ENCODE data around the gene ZNF701.
"Not testable (repeated sequence)": the region's sequence is repeated elsewhere in the genome, so short reads cannot be mapped to it uniquely, and the experiment has no call there.

Gene ZNF701

DNA sequence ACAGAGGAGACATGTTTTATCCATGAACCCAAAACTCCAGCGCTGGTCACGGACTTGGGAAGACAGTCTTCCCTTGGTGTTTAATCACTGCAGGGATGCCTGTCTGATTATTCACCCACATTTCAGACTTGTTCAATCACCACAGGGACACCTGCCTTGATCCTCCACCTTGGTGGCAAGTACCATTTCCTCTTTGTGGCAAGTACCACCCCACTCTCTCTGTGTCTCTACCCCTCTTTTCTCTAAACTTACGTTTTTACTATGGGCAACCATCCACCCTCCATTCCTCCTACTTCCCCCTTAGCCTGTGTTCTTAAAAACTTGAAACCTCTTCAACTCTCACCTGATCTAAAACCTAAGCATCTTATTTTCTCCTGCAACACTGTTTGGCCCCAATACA, 51.3 kb downstream of the ZNF701 start:
- ChIA-PET CTCF (no interaction called here), POLR2A (no interaction called here)
- DNase-seq (ENCODE audit: extremely low spot score): no peak
- TF ChIP-seq ZNF384 (IDR thresholded peaks at IDR 0.05) (no peak), SUZ12 (IDR thresholded peaks at IDR 0.05) (no peak), FOXM1 (IDR thresholded peaks at IDR 0.05; ENCODE audit: borderline replicate concordance) (no peak)

DNA sequence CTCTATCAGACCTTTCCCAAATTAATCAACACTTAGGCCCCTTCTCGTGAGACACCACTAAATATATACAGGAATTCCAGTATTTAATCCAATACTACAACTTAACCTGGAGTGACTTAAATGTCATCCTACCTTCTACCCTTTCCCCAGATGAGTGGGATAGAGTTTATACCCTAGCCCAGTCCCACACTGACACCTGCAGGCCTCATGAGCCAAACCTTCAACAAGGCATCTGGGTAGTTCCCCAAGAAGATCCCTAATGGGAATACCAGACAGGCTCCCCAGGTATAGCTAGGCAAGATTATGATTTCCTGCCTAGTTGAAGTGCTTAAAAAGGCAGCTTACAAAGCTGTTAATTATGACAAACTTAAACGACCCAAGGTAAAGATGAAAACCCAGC, 52.2 kb downstream of the ZNF701 start:
- ChIA-PET POLR2A (no interaction called here), CTCF (no interaction called here)
- DNase-seq (ENCODE audit: extremely low spot score): no peak
- no peak for TF ChIP-seq CTBP1 (IDR thresholded peaks at IDR 0.05; ENCODE audit: borderline replicate concordance)
- TF ChIP-seq FOXM1 (IDR thresholded peaks at IDR 0.05; ENCODE audit: borderline replicate concordance): no peak
- TF ChIP-seq SP1 (IDR thresholded peaks at IDR 0.05): no peak
- no peak for TF ChIP-seq FOXA1 (IDR thresholded peaks at IDR 0.05)
- TF ChIP-seq BHLHE40 (IDR thresholded peaks at IDR 0.05; ENCODE audit: borderline replicate concordance): no peak
- no peak for TF ChIP-seq FOXK2 (IDR thresholded peaks at IDR 0.05)
- TF ChIP-seq L3MBTL2 (conservative IDR thresholded peaks at IDR 0.05): no peak
- TF ChIP-seq SUZ12 (IDR thresholded peaks at IDR 0.05): no peak
- TF ChIP-seq TARDBP (IDR thresholded peaks at IDR 0.05): no peak
- TF ChIP-seq ARNT (IDR thresholded peaks at IDR 0.05): no peak
- no peak for TF ChIP-seq NFRKB (IDR thresholded peaks at IDR 0.05)
- TF ChIP-seq, protein P1, sequence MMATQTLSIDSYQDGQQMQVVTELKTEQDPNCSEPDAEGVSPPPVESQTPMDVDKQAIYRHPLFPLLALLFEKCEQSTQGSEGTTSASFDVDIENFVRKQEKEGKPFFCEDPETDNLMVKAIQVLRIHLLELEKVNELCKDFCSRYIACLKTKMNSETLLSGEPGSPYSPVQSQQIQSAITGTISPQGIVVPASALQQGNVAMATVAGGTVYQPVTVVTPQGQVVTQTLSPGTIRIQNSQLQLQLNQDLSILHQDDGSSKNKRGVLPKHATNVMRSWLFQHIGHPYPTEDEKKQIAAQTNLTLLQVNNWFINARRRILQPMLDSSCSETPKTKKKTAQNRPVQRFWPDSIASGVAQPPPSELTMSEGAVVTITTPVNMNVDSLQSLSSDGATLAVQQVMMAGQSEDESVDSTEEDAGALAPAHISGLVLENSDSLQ (IDR thresholded peaks at IDR 0.05): no peak
- no peak for TF ChIP-seq ELF4 (IDR thresholded peaks at IDR 0.05)
- TF ChIP-seq LEF1 (IDR thresholded peaks at IDR 0.05; ENCODE audit: borderline replicate concordance): no peak

DNA sequence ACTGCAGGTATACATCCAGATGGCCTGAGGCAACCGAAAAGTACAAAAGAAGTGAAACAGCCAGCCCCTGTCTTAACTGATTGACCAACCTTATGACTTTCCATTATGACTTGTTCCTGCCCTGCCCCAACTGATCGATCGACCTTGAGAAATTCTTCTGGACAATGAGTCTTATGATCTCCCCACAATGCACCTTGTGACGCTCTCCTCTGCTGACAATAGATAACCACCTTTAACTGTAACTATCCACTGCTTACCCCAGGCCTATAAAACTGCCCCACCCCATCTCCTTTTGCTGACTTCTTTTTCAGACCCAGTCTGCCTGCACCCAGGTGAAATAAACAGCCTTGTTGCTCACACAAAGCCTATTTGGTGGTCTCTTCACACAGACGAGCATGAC, 56.8 kb downstream of the ZNF701 start:
- TF ChIP-seq SUZ12 (IDR thresholded peaks at IDR 0.05) (no peak), SP1 (IDR thresholded peaks at IDR 0.05) (no peak), ARNT (IDR thresholded peaks at IDR 0.05) (no peak), BHLHE40 (IDR thresholded peaks at IDR 0.05; ENCODE audit: borderline replicate concordance) (no peak), ELF4 (IDR thresholded peaks at IDR 0.05) (no peak), CTBP1 (IDR thresholded peaks at IDR 0.05; ENCODE audit: borderline replicate concordance) (no peak), LEF1 (IDR thresholded peaks at IDR 0.05; ENCODE audit: borderline replicate concordance) (no peak), TARDBP (IDR thresholded peaks at IDR 0.05) (no peak), HDGF (IDR thresholded peaks at IDR 0.05; ENCODE audit: borderline replicate concordance) (no peak), NFRKB (IDR thresholded peaks at IDR 0.05) (no peak), FOXM1 (IDR thresholded peaks at IDR 0.05; ENCODE audit: borderline replicate concordance) (no peak), FOXA1 (IDR thresholded peaks at IDR 0.05) (no peak), ZNF384 (IDR thresholded peaks at IDR 0.05) (no peak), FOXK2 (IDR thresholded peaks at IDR 0.05) (no peak), L3MBTL2 (conservative IDR thresholded peaks at IDR 0.05) (no peak)
- TF ChIP-seq, protein P1 (IDR thresholded peaks at IDR 0.05): no peak
- no peak for DNase-seq (ENCODE audit: extremely low spot score)
- POLR2A ChIA-PET: no interaction called here
- CTCF ChIA-PET: no interaction called here

DNA sequence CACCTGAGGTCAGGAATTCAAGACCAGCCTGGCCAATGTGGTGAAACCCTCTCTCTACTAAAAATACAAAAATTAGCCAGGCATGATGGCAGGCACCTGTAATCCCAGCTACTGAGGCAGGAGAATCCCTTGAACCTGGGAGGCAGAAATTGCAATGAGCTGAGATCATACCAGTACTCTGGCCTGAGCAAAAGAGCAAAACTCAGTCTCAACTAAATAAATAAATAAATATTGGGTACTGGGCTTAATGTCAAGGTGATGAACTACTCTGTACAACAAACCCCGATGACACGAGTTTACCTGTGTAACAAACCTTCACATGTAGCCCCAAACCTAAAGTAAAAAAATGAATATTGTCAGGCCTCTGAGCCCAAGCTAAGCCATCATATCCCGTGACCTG, 57.4 kb downstream of the ZNF701 start:
- CTCF ChIA-PET; DNase-seq (ENCODE audit: extremely low spot score); POLR2A ChIA-PET: not testable (repeated sequence)

DNA sequence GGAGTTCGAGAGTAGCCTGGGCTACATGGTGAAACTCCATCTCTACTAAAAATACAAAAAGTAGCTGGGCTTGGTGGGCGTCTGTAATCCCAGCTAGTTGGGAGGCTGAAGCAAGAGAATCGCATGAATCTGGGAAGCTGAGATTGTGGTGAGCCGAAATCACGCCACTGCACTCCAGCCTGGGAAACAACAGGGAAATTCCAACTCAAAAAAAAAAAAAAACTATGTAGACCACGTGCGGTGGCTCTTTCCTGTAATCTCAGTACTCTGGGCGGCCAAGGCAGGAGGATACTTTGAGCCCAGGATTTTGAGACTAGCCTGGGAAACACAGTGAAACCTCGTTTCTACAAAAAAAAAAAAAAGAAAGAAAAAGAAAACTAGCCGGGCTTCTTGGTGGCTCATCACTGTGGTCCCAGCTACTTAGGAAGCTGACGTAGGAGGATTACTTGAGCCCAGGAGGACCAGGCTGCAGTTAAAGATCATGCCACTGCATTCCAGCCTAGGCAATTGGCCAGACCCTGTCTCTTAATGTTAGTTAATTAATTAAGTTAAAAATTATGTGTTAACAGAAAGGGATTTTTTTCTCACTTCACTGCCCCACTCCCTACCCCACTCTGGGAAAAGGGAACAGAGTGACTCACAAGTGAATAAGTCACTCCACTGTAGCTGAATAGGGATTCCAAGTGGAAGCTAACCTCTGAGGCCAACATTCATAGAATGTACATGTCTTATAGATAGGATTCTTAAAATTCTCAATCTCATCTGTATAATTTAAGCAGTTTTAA, 65.9 kb downstream of the ZNF701 start:
- ChIA-PET CTCF (no interaction called here), POLR2A (no interaction called here)
- TF ChIP-seq FOXM1 (IDR thresholded peaks at IDR 0.05; ENCODE audit: borderline replicate concordance) (no peak), CTBP1 (IDR thresholded peaks at IDR 0.05; ENCODE audit: borderline replicate concordance) (no peak), HDGF (IDR thresholded peaks at IDR 0.05; ENCODE audit: borderline replicate concordance) (no peak), ELF4 (IDR thresholded peaks at IDR 0.05) (no peak)
- TF ChIP-seq, protein P1 (IDR thresholded peaks at IDR 0.05): no peak
- DNase-seq (ENCODE audit: extremely low spot score): no peak

Measured in HEK293T (cell line).